Adrenal gland (tissue), 5 donors: ENCODE measurements around the gene GPC6.

Experiments
- POLR2A ChIP-seq, 2 donors: fragments of 450-650 bp; IDR thresholded peaks; one replicate each; pipeline ENCODE4 v1.6.1; 2017; ENCODE audit warnings: antibody characterized with exemption in 2 of 2, mild to moderate bottlenecking in 2 of 2, moderate library complexity in 1 of 2
- TF ChIP-seq, protein P1 (sequence below), 6 experiments: fragments of 450-650 bp in 4 of 6; fragments of 200-600 bp in 2 of 6; sonication (generic) in 1 of 6; IDR thresholded peaks; 1 replicate in 5 of 6; 2 replicates in 1 of 6; pipeline versions ENCODE4 v1.5.1 to v1.8.0; 2016 to 2021; ENCODE audit warnings: antibody characterized with exemption in 6 of 6, mild to moderate bottlenecking in 2 of 6, moderate library complexity in 1 of 6
- donor health status: DM: no; HTN: no; CAD: no.

- TF ChIP-seq, protein P1, sequence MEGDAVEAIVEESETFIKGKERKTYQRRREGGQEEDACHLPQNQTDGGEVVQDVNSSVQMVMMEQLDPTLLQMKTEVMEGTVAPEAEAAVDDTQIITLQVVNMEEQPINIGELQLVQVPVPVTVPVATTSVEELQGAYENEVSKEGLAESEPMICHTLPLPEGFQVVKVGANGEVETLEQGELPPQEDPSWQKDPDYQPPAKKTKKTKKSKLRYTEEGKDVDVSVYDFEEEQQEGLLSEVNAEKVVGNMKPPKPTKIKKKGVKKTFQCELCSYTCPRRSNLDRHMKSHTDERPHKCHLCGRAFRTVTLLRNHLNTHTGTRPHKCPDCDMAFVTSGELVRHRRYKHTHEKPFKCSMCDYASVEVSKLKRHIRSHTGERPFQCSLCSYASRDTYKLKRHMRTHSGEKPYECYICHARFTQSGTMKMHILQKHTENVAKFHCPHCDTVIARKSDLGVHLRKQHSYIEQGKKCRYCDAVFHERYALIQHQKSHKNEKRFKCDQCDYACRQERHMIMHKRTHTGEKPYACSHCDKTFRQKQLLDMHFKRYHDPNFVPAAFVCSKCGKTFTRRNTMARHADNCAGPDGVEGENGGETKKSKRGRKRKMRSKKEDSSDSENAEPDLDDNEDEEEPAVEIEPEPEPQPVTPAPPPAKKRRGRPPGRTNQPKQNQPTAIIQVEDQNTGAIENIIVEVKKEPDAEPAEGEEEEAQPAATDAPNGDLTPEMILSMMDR (IDR thresholded peaks at IDR 0.05) = no peak
- no peak for TF ChIP-seq POLR2A (IDR thresholded peaks at IDR 0.05)
Measured at GRCh38 chr13:93326234-93326811, 99.7 kb downstream of the GPC6 start.
